Activated CD4-positive, alpha-beta memory T cell treated with anti-CD3 and anti-CD28 coated beads for 36 hours (primary cell): Measurements from ENCODE around the gene ELK1. TPM values are rescaled to one million over a fixed set of nuclear protein-coding genes. Genes with fewer than 3 reads are reported as not detected.

Experiments
- microRNA-seq: library from miRNA; unstranded; fragments of <30 nt; microRNA quantifications from one replicate; pipeline ENCODE4 v1.2.0, GENCODE V29; 2022; ENCODE audit warnings: borderline number of aligned reads, borderline microRNAs expressed, borderline replicate concordance
- total RNA-seq, 2 experiments: library from RNA; stranded (reverse); gene quantifications; one replicate each; pipeline ENCODE4 v1.2.3, GENCODE V29; 2021

Gene ELK1
- total RNA-seq, 2 experiments from 2014 or later: 93.6 to 95.3 TPM

Small RNA genes lying within 50 kb of the gene (microRNA-seq; reads per million reads assigned to microRNA genes)
- not detected for gene MIR4769

Other genes starting within 250 kb of the ELK1 start
- gene ZNF41, start 167.3 kb downstream of the ELK1 start, total RNA-seq: 1 to 10 TPM; 8.4 to 8.7 TPM
- 10 to 100 TPM; 66.4 to 68.6 TPM for gene ARAF, start 89.4 kb downstream of the ELK1 start, total RNA-seq
- gene TIMP1, start 68.1 kb downstream of the ELK1 start, total RNA-seq: 10 to 100 TPM; 85.6 to 92.8 TPM
- gene SYN1, start 30.7 kb downstream of the ELK1 start, total RNA-seq: 1 to 10 TPM in 1 of 2 experiments, under 1 TPM in 1; 0.83 to 1.3 TPM
- gene CFP, start 20.6 kb downstream of the ELK1 start, total RNA-seq: 1 to 10 TPM; 3.4 to 4.4 TPM
- 100 to 1,000 TPM; 198 to 210 TPM for gene UXT, start 8.6 kb upstream of the ELK1 start, total RNA-seq
- 1 to 10 TPM; 6.0 to 7.2 TPM for gene ZNF81, start 186.3 kb upstream of the ELK1 start, total RNA-seq